Liver (tissue), 9 donors: Measurements from ENCODE around the gene AKT3. TPM values are rescaled to one million over a fixed set of nuclear protein-coding genes. Genes with fewer than 3 reads are reported as not detected.

Experiments
- DNase-seq: peaks from one replicate; pipeline ENCODE4 v3.0.0-alpha.2; 2017; ENCODE audit warnings: low spot score
- H3K27ac ChIP-seq, 2 donors: one replicate each; pipeline ENCODE4 v1.7.0; 2013; ENCODE audit warnings: inconsistent platforms in 2 of 2, low read length in 2 of 2, control low read depth in 1 of 2, low read depth in 1 of 2, mild to moderate bottlenecking in 1 of 2
- H3K27me3 ChIP-seq, 4 donors: one replicate each; pipeline versions ENCODE4 v1.6.1 to v1.7.0; 2013; ENCODE audit warnings: low read length in 3 of 4, inconsistent platforms in 1 of 4, mild to moderate bottlenecking in 1 of 4, moderate library complexity in 1 of 4; ENCODE audit not compliant: control insufficient read depth in 4 of 4, insufficient read depth in 4 of 4
- H3K36me3 ChIP-seq, 4 donors: one replicate each; pipeline versions ENCODE4 v1.6.1 to v1.7.0; 2013; ENCODE audit warnings: low read length in 3 of 4, mild to moderate bottlenecking in 3 of 4, low read depth in 1 of 4, moderate library complexity in 1 of 4; ENCODE audit not compliant: control insufficient read depth in 4 of 4, insufficient read depth in 3 of 4
- H3K4me1 ChIP-seq, 4 donors: one replicate each; pipeline versions ENCODE4 v1.6.1 to v1.7.0; 2013; ENCODE audit warnings: low read length in 3 of 4, mild to moderate bottlenecking in 3 of 4, moderate library complexity in 1 of 4; ENCODE audit not compliant: control insufficient read depth in 4 of 4, insufficient read depth in 4 of 4
- H3K4me3 ChIP-seq, 3 donors: one replicate each; pipeline versions ENCODE4 v1.6.1 to v1.7.0; 2013; ENCODE audit warnings: low read length in 3 of 3, control low read depth in 1 of 3, low read depth in 1 of 3, mild to moderate bottlenecking in 1 of 3
- H3K9ac ChIP-seq, 2 donors: one replicate each; pipeline ENCODE4 v1.7.0; 2013; ENCODE audit warnings: low read length in 2 of 2, mild to moderate bottlenecking in 2 of 2, moderate library complexity in 2 of 2, control low read depth in 1 of 2, low read depth in 1 of 2
- H3K9me3 ChIP-seq, 4 donors: one replicate each; pipeline versions ENCODE4 v1.6.1 to v1.7.0; 2013; ENCODE audit warnings: low read length in 3 of 4; ENCODE audit not compliant: control insufficient read depth in 4 of 4
- EGR1 ChIP-seq, 2 donors: IDR thresholded peaks; 2 replicates each; pipeline ENCODE4 v1.6.1; 2016 to 2018; ENCODE audit warnings: antibody characterized with exemption in 2 of 2, low read depth in 2 of 2
- FOXA1 ChIP-seq: IDR thresholded peaks from 2 replicates; pipeline ENCODE4 v1.6.1; 2016; ENCODE audit warnings: antibody characterized with exemption
- FOXA2 ChIP-seq: IDR thresholded peaks from 2 replicates; pipeline ENCODE4 v1.6.1; 2016; ENCODE audit warnings: antibody characterized with exemption
- HNF4A ChIP-seq, 2 donors: conservative IDR thresholded peaks; 2 replicates each; pipeline ENCODE4 v1.6.1; 2016; ENCODE audit warnings: antibody characterized with exemption in 2 of 2, mild to moderate bottlenecking in 2 of 2
- NR2F2 ChIP-seq: IDR thresholded peaks from 2 replicates; pipeline ENCODE4 v1.6.1; 2016; ENCODE audit warnings: antibody characterized with exemption
- RAD21 ChIP-seq, 2 donors: IDR thresholded peaks; 2 replicates each; pipeline ENCODE4 v1.6.1; 2016; ENCODE audit warnings: antibody characterized with exemption in 2 of 2, mild to moderate bottlenecking in 2 of 2
- SP1 ChIP-seq: IDR thresholded peaks from 2 replicates; pipeline ENCODE4 v1.6.1; 2018; ENCODE audit warnings: antibody characterized with exemption, mild to moderate bottlenecking
- TAF1 ChIP-seq: conservative IDR thresholded peaks from 2 replicates; pipeline ENCODE4 v1.6.1; 2016; ENCODE audit warnings: antibody characterized with exemption, mild to moderate bottlenecking
- YY1 ChIP-seq: IDR thresholded peaks from 2 replicates; pipeline ENCODE4 v1.6.1; 2016; ENCODE audit warnings: antibody characterized with exemption, mild to moderate bottlenecking
- WGBS: extraction: QIAGEN DNeasy Blood & Tissue Kit; methylation state at CpG from one replicate; pipeline ENCODE4 v1.1.7; 2013; 5-methylcytosine and 5-hydroxymethylcytosine counted together
- polyA plus RNA-seq, 2 donors: library from polyadenylated mRNA; stranded (reverse) in 1 of 2; unstranded in 1 of 2; fragments of 200-250 nt in 1 of 2; fragments of >200 nt in 1 of 2; fragmentation: Nextera tagmentation in 1 of 2; extraction: Ambion mirVana in 1 of 2; gene quantifications; one replicate each; pipeline versions ENCODE4 v1.2.1 to v1.2.3, GENCODE V29; 2013 to 2015
- total RNA-seq, 2 donors: library from RNA; depleted of rRNA; stranded (reverse); fragments of >200 nt; gene quantifications; one replicate each; pipeline ENCODE4 v1.2.3, GENCODE V29; 2014
- TF ChIP-seq, protein P1 (sequence below): fragments of 150-350 bp; IDR thresholded peaks from 2 replicates; pipeline ENCODE4 v1.5.1; 2017; ENCODE audit warnings: improper control_type of control experiment, low read depth, low read length; ENCODE audit not compliant: missing input control
- TF ChIP-seq, protein P2 (sequence below): IDR thresholded peaks from 2 replicates; pipeline ENCODE4 v1.6.1; 2016; ENCODE audit warnings: antibody characterized with exemption
- TF ChIP-seq, protein P3 (sequence below): IDR thresholded peaks from 2 replicates; pipeline ENCODE4 v1.6.1; 2016; ENCODE audit warnings: antibody characterized with exemption, mild to moderate bottlenecking
- TF ChIP-seq, protein P4 (sequence below): IDR thresholded peaks from 2 replicates; pipeline ENCODE4 v1.6.1; 2016; ENCODE audit warnings: antibody characterized with exemption
- donor health status: healthy.
- donor health status: healthy.
- donor health status: healthy.
- donor health status: healthy.
- donor health status: healthy.

The AKT3 gene
- total and polyA plus RNA-seq, 4 donors: 1.7 to 7.6 (median 2.8) TPM

DNA sequence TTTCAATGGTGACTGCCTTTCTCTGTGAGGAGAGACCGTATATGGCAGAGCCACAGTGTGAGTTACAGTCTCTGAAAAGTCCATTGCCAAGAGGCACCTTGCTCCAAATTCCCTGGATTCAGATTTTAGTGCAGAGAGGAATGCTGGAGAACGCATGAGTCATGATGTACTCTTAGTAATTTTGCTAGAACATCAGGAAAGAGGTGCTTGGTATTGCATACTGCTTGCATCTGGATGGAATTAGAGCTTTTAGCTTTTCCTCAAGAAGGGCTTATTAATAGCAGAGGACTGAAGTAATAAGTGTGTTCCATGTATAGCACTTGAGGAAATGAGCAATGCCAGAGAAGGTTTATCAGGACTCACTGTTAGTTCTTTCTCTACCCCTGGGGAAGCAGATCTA, 40.5 kb upstream of the AKT3 start (continued):
- TF ChIP-seq HNF4A (conservative IDR thresholded peaks at IDR 0.05) (no peak), NR2F2 (no peak)

DNA sequence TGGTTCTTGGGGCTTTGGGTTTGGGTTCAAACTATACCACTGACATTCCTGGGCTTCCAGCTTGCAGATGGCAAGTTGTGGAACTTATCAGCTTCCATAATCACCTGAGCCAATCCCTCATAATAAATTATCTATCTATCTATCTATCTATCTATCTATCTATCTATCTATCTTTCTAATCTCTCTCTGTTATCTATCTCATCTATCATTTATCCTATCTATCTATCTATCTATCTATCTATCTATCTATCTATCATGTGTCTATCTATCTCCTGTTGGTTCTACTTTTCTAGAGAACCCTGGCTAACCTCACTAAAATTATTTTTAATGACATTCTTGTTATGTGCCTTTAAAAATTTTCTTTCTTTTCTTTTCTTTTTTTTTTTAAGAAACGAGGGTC, 35.8 kb upstream of the AKT3 start:
- no peak for DNase-seq
- Histone ChIP-seq H3K27ac (no peak overlapping the region), H3K9ac (no peak overlapping the region), H3K27me3 (peaks cover 0 to 19% (median 0%) of the 10 kb centered on the region in 4 donors), H3K4me3 (no peak overlapping the region), H3K36me3 (no peaks in the 10 kb centered on the region), H3K9me3 (peaks cover 0 to 2% (median 0%) of the 10 kb centered on the region in 4 donors), H3K4me1 (no peaks in the 10 kb centered on the region)
- 20% methylated on average over 1 of the region's 1 CpG for WGBS
- TF ChIP-seq, protein P1, sequence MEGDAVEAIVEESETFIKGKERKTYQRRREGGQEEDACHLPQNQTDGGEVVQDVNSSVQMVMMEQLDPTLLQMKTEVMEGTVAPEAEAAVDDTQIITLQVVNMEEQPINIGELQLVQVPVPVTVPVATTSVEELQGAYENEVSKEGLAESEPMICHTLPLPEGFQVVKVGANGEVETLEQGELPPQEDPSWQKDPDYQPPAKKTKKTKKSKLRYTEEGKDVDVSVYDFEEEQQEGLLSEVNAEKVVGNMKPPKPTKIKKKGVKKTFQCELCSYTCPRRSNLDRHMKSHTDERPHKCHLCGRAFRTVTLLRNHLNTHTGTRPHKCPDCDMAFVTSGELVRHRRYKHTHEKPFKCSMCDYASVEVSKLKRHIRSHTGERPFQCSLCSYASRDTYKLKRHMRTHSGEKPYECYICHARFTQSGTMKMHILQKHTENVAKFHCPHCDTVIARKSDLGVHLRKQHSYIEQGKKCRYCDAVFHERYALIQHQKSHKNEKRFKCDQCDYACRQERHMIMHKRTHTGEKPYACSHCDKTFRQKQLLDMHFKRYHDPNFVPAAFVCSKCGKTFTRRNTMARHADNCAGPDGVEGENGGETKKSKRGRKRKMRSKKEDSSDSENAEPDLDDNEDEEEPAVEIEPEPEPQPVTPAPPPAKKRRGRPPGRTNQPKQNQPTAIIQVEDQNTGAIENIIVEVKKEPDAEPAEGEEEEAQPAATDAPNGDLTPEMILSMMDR: no peak
- TF ChIP-seq EGR1 (IDR thresholded peaks at IDR 0.05; ENCODE audit: low read depth in 2 of 2) (no peak), HNF4A (conservative IDR thresholded peaks at IDR 0.05) (no peak), SP1 (no peak), FOXA2 (no peak), RAD21 (IDR thresholded peaks at IDR 0.05) (no peak), FOXA1 (no peak), YY1 (no peak)
- TF ChIP-seq, protein P2, sequence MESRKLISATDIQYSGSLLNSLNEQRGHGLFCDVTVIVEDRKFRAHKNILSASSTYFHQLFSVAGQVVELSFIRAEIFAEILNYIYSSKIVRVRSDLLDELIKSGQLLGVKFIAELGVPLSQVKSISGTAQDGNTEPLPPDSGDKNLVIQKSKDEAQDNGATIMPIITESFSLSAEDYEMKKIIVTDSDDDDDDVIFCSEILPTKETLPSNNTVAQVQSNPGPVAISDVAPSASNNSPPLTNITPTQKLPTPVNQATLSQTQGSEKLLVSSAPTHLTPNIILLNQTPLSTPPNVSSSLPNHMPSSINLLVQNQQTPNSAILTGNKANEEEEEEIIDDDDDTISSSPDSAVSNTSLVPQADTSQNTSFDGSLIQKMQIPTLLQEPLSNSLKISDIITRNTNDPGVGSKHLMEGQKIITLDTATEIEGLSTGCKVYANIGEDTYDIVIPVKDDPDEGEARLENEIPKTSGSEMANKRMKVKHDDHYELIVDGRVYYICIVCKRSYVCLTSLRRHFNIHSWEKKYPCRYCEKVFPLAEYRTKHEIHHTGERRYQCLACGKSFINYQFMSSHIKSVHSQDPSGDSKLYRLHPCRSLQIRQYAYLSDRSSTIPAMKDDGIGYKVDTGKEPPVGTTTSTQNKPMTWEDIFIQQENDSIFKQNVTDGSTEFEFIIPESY: no peak
- TF ChIP-seq, protein P3, sequence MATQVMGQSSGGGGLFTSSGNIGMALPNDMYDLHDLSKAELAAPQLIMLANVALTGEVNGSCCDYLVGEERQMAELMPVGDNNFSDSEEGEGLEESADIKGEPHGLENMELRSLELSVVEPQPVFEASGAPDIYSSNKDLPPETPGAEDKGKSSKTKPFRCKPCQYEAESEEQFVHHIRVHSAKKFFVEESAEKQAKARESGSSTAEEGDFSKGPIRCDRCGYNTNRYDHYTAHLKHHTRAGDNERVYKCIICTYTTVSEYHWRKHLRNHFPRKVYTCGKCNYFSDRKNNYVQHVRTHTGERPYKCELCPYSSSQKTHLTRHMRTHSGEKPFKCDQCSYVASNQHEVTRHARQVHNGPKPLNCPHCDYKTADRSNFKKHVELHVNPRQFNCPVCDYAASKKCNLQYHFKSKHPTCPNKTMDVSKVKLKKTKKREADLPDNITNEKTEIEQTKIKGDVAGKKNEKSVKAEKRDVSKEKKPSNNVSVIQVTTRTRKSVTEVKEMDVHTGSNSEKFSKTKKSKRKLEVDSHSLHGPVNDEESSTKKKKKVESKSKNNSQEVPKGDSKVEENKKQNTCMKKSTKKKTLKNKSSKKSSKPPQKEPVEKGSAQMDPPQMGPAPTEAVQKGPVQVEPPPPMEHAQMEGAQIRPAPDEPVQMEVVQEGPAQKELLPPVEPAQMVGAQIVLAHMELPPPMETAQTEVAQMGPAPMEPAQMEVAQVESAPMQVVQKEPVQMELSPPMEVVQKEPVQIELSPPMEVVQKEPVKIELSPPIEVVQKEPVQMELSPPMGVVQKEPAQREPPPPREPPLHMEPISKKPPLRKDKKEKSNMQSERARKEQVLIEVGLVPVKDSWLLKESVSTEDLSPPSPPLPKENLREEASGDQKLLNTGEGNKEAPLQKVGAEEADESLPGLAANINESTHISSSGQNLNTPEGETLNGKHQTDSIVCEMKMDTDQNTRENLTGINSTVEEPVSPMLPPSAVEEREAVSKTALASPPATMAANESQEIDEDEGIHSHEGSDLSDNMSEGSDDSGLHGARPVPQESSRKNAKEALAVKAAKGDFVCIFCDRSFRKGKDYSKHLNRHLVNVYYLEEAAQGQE: no peak
- TF ChIP-seq, protein P4, sequence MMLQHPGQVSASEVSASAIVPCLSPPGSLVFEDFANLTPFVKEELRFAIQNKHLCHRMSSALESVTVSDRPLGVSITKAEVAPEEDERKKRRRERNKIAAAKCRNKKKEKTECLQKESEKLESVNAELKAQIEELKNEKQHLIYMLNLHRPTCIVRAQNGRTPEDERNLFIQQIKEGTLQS: no peak

DNA sequence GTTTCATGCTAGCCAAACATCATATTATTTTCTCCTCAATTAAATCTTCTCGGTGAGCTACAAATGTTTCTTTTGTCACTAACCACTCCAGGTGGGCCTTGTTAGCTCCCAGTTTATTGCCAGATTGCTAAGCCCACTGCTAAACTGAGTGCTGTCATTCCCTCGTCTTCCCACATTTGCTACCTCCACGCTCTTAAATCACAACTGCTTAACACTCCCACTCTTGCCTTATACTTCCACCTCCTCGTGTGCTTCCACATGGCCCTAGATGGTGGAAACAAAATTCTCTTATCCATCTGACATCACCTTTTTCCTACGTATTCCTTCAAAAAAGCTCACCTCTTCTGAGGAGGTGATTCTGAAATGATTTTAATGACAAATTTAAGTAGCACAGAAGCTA, 34.6 kb upstream of the AKT3 start:
- H3K4me1 ChIP-seq: no peaks in the 10 kb centered on the region
- H3K9ac ChIP-seq: no peak overlapping the region
- TF ChIP-seq TAF1: no peak
- H3K27ac ChIP-seq: no peak overlapping the region
- H3K36me3 ChIP-seq: no peaks in the 10 kb centered on the region
- peaks cover 0 to 2% (median 0%) of the 10 kb centered on the region in 4 donors for H3K9me3 ChIP-seq
- no peak for DNase-seq
- peaks cover 0 to 12% (median 0%) of the 10 kb centered on the region in 4 donors for H3K27me3 ChIP-seq
- 75% methylated on average over 5 of the region's 5 CpGs for WGBS
- no peak overlapping the region for H3K4me3 ChIP-seq
